IPS-18c (cell line): Measurements from ENCODE around the gene MACROD2.

Experiments
- H3K4me3 ChIP-seq: 2 replicates; pipeline ENCODE4 v1.7.0; 2013; ENCODE audit warnings: low read depth, mild to moderate bottlenecking, low read length, moderate library complexity; ENCODE audit not compliant: insufficient read depth
- H3K9me3 ChIP-seq: one replicate; pipeline ENCODE4 v1.6.1; 2013; ENCODE audit warnings: mild to moderate bottlenecking, low read length, moderate library complexity; ENCODE audit not compliant: control insufficient read depth, insufficient read depth

Gene MACROD2

GRCh38 chr20:15742087-15742486, 1746.8 kb downstream of the MACROD2 start:
- Histone ChIP-seq H3K9me3 (no peaks in the 10 kb centered on the region), H3K4me3 (no peak overlapping the region)

GRCh38 chr20:15742627-15743026, 1747.3 kb downstream of the MACROD2 start:
- Histone ChIP-seq H3K4me3 (no peak overlapping the region), H3K9me3 (no peaks in the 10 kb centered on the region)

- no peaks in the 10 kb centered on the region for H3K9me3 ChIP-seq
- H3K4me3 ChIP-seq, result no peak overlapping the region
Observed at GRCh38 chr20:15756002-15756753, 1760.9 kb downstream of the MACROD2 start.

- Histone ChIP-seq H3K9me3 (no peaks in the 10 kb centered on the region), H3K4me3 (no peak overlapping the region)
Observed at GRCh38 chr20:15756754-15757115, 1761.4 kb downstream of the MACROD2 start.

- no peak overlapping the region for H3K4me3 ChIP-seq
- no peaks in the 10 kb centered on the region for H3K9me3 ChIP-seq
Observed at GRCh38 chr20:15759594-15759993, 1764.3 kb downstream of the MACROD2 start.

GRCh38 chr20:15760001-15760621, 1764.8 kb downstream of the MACROD2 start:
- H3K4me3 ChIP-seq, result no peak overlapping the region
- H3K9me3 ChIP-seq, result no peaks in the 10 kb centered on the region

- H3K9me3 ChIP-seq, result no peaks in the 10 kb centered on the region
- no peak overlapping the region for H3K4me3 ChIP-seq
Observed at GRCh38 chr20:15763366-15763765, 1768.0 kb downstream of the MACROD2 start.

GRCh38 chr20:15767586-15767985, 1772.3 kb downstream of the MACROD2 start:
- no peaks in the 10 kb centered on the region for H3K9me3 ChIP-seq

GRCh38 chr20:15767999-15768741, 1772.9 kb downstream of the MACROD2 start:
- no peak overlapping the region for H3K4me3 ChIP-seq
- H3K9me3 ChIP-seq, result no peaks in the 10 kb centered on the region

More at GRCh38 chr20:15767586-15767985, 1772.3 kb downstream of the MACROD2 start:
- no peak overlapping the region for H3K4me3 ChIP-seq

GRCh38 chr20:15772826-15773225, 1777.5 kb downstream of the MACROD2 start:
- Histone ChIP-seq H3K9me3 (no peaks in the 10 kb centered on the region), H3K4me3 (no peak overlapping the region)

GRCh38 chr20:15774926-15775325, 1779.6 kb downstream of the MACROD2 start:
- H3K9me3 ChIP-seq, result no peaks in the 10 kb centered on the region
- no peak overlapping the region for H3K4me3 ChIP-seq

GRCh38 chr20:15776770-15777466, 1781.6 kb downstream of the MACROD2 start:
- H3K9me3 ChIP-seq, result no peaks in the 10 kb centered on the region

GRCh38 chr20:15784020-15784419, 1788.7 kb downstream of the MACROD2 start:
- H3K9me3 ChIP-seq, result no peaks in the 10 kb centered on the region
- no peak overlapping the region for H3K4me3 ChIP-seq

More at GRCh38 chr20:15776770-15777466, 1781.6 kb downstream of the MACROD2 start:
- no peak overlapping the region for H3K4me3 ChIP-seq

GRCh38 chr20:15789079-15789478, 1793.8 kb downstream of the MACROD2 start:
- Histone ChIP-seq H3K9me3 (no peaks in the 10 kb centered on the region), H3K4me3 (no peak overlapping the region)

GRCh38 chr20:15792855-15793254, 1797.5 kb downstream of the MACROD2 start:
- Histone ChIP-seq H3K9me3 (no peaks in the 10 kb centered on the region), H3K4me3 (no peak overlapping the region)

GRCh38 chr20:15794409-15794808, 1799.1 kb downstream of the MACROD2 start:
- no peaks in the 10 kb centered on the region for H3K9me3 ChIP-seq
- no peak overlapping the region for H3K4me3 ChIP-seq

- Histone ChIP-seq H3K4me3 (no peak overlapping the region), H3K9me3 (no peaks in the 10 kb centered on the region)
Observed at GRCh38 chr20:15795305-15796019, 1800.1 kb downstream of the MACROD2 start.
